Mucosa of gallbladder (tissue), 1 donor: ENCODE data around the gene POLR1C. TPM values are rescaled to one million over a fixed set of nuclear protein-coding genes. Genes with fewer than 3 reads are reported as not detected.

Experiments used
- total RNA-seq: library from RNA; stranded (reverse); gene quantifications from one replicate; pipeline ENCODE4 v1.2.1, GENCODE V29; 2021
- donor health status: DM: no; HTN: no; CAD: no.

POLR1C gene
- total RNA-seq, 1 donor from 2014 or later = 33.8 TPM

Other genes with a start within 250 kb of the POLR1C start
- 0.37 TPM for gene SLC22A7, start 218.8 kb upstream of the POLR1C start, total RNA-seq
- gene CRIP3, start 208.3 kb upstream of the POLR1C start, total RNA-seq = 7.3 TPM
- 20.9 TPM for gene ZNF318, start 147.4 kb upstream of the POLR1C start, total RNA-seq
- 46.8 TPM for gene ABCC10, start 89.5 kb upstream of the POLR1C start, total RNA-seq
- 0.37 TPM for gene DLK2, start 61.5 kb upstream of the POLR1C start, total RNA-seq
- gene TJAP1, start 39.5 kb upstream of the POLR1C start, total RNA-seq = 41.0 TPM
- 7.0 TPM for gene LRRC73, start 6.7 kb upstream of the POLR1C start, total RNA-seq
- gene YIPF3, start 163 bp upstream of the POLR1C start, total RNA-seq = 155 TPM
- 31.6 TPM for gene XPO5, start 58.9 kb downstream of the POLR1C start, total RNA-seq
- gene POLH, start 59.1 kb downstream of the POLR1C start, total RNA-seq = 12.9 TPM
- gene GTPBP2, start 112.2 kb downstream of the POLR1C start, total RNA-seq = 74.2 TPM
- 21.1 TPM for gene MAD2L1BP, start 118.8 kb downstream of the POLR1C start, total RNA-seq
- 0.58 TPM for gene RSPH9, start 127.9 kb downstream of the POLR1C start, total RNA-seq
- 44.3 TPM for gene MRPS18A, start 170.7 kb downstream of the POLR1C start, total RNA-seq